COLO829 (cell line): ENCODE results near the gene CEP152.

Experiments
- DNase-seq: peaks from one replicate; pipeline ENCODE4 v3.0.0; 2012; ENCODE audit warnings: low spot score

CEP152 gene

DNA sequence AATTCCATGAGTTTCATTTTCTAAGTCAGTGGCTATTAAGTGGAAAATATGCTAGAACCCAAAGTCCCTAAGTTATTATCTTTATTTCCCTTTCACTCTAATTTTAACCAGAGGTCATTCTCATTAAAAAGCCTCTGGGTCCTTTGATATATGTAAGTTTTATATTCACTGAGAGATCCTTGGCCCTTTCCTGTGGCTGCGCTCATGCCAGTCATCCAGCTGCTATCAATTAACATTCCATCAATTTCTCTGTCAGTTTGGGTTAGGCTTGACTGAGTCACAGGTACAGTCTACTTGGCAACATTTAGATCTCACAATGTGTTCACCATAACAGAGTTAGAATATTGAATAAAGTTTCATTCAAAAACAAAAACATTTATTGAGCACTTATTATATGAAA lies 107.3 kb downstream of the CEP152 start:
- no peak for DNase-seq

DNA sequence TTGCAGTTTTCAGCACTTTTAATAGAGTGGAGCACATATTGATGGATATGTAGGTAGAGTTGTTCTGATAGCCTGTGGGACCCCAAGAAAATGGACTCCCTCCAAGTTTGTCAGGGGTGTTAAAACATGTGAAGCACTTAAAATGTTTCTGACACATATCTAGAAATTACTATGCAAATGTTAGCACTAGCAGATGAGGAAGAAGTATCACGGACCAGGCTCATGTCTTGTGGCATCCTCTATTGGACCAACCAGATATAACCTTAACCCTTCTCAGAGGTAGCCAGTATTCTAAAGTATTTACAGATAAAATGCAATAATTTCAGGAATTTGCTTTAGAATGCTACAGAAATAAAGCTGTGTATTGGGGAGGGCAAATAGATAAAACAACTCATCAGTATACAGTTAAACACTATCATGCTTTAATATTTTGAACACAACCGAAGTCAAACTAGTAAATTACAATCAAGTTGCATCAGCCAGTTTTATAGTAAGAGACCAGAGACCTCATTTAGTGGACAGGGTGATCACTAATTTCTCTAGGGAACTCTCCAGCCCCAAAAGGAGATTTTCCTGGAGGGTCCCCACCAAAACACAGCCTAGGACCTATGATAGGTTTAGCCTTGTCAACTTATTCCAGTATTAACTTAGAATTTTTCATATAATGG lies 108.2 kb downstream of the CEP152 start:
- DNase-seq, result no peak

DNA sequence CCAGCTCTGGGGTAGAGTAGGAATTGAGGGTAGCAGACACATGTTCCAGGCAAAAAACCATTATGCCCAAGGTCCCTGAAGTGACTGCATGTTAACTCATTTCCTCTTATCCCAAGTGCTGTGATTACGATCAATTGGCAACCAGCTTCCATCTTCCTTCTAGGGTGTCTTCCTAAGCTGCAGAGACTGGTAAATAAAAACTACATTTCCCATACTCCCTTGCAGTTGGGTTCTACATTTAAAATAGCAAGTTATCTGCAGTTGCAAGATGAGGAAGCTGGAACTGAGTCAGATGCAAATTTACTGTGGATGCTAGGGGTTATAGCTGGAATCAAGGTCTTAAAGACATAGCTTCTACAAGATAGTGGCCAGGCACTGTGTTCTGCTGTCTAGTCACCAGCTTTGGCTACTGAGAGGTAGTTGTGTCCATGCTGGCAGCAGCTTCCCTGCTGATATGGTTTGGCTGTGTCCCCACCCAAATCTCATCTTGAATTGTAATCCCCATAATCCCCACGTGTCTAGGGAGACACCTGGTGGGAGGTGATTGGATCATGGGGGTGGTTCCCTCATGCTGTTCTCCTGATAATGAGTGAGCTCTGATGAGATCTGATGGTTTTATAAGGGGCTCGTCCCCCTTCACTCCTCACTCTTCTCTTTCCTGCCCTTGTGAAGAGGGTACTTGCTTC lies 114.1 kb downstream of the CEP152 start:
- DNase-seq, result no peak

DNA sequence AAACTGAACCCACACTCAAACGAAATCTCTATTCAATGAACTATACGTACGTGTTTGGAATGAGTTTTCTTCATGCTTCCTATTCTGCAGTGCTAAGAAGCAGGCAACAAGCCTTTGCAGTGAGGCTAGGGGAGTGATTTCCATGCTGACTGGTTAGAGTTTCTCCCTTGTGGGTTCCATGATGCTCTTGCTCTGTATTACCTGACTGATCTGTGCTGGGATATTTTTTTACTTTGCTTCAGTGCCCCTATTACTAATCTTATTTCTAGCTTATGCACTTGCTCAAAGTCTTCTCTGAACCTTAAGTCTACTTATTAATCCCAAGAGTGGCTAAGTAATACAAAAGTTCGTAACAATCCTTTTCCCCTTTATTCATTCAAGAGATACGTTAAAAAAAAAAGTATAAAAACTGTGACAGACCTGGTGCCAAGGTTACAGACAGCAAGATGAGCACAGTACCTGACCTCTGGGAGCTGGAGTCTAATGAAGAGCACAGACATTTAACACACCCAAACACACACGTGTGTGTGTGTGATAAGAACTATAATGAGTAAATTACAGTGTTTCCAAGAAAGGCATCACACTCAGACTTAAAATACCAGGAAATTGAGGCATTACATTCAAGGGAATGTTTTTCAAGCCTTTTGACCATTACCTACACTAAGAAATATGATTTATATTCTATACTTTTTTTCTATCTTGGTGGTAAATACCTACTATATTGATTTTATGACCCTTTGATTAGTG lies 114.9 kb downstream of the CEP152 start:
- DNase-seq, result no peak

DNA sequence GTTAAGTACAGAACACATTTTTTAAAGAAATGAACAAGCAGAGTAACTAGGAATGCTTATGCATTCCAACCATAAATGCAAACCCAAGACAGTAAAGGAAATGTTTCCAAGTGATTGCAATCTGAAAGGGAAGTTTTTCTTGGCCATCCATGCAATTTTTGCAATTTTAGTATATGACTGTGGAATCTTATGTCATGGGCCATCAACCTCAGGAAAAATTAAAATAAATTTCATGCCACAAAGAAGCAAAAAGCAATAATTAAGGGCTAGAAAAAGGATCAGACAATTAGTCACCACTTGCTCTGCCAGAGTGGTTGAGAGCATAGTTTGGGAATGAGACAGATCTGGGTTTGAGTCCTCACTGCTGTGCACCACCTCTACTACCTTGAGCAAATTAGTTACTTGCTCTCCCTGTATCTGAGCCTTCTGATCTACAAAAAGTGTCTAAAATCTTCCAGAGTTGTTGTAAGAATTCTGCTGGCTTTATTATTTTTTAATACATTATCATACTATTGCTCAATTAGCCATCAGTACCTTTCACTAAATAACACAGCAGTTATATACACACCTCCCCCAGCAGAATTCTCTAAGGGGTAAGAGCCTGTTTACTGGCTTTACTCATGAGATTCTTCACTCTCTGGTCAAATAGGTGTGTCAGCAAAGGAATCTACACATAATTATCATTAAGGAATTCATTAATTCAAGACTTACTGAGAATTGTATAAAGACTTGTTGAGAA lies 115.6 kb downstream of the CEP152 start:
- DNase-seq, result no peak

DNA sequence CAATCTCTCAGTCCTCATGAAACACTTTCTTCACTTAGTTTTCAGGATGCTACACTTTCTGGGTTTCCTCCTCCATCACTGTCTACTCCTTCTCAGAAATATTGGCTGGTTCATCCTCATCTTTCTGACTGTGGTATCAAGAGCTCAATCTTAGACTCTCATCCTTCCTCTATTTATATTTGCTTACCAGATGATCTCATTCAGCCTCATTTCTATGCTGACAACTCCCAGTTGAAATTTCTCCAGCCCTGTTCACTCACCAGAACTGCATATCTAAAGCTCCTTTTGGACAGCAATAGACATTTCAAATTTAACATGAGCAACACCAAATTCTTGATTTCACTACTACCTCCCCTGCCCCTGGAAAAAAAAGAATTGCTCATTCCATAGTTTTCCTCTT lies 117.4 kb downstream of the CEP152 start:
- no peak for DNase-seq

DNA sequence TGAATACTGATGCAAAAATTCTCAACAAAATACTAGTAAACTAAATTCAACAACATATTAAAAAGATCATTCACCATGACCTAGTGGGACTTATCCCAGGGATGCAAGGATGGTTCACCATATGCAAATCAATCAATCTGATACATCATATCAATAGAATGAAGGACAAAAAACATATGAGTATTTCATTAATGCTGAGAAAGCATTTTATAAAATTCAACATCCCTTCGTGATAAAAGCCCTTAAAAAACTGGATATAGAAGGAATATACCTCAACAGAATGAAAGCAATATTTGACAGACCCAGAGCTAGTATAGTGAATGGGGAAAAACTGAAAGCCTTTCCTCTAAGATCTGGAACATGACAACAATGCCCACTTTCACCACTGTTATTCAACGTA lies 122.4 kb downstream of the CEP152 start:
- no peak for DNase-seq
